SHP77 (cell line): ENCODE results near the gene ZBTB42.

Source experiments
- DNase-seq, 2 experiments: peaks; one replicate each; lab custom pipeline; 2025; lab: John Stamatoyannopoulos, UW

ZBTB42 gene

GRCh38 chr14:104843442-104844305 is 42.8 kb downstream of the ZBTB42 start:
- DNase-seq, result no peak

DNA sequence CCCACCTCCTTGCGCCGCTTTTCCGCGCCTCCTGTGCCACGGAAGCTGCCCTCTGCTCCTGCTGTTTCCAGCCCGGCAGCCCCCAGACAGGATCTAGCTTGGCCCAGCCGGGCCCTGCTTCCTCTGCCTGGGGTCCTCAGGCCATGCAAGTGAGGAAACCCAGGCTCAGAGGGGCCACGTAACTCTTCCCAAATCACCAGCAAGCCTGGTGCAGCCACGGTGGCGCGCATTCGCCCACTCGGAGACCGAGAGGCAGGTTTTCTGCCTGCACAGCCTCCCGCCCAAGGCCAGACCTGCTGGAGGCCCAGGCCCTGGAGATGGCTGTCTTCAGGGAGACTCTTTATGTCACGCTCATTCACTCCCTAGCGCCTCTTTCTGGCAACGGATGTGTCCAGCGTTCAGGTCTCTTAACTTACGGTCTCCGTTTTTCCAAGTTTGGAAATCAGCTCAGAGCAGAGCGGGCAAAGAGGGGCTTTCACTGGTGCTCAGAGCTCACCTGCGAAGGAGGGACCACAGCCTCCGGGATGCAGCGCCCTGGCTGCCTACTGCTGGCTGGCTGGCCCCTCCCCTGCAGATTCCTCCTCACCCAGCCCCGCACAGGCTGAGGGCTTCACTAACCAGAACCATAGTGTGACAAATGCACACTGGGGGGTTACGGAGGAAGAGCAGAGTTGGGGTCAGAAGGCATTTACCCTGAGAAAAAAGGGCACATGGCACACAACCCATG is 43.6 kb downstream of the ZBTB42 start:
- no peak for DNase-seq

- DNase-seq, result no peak
Measured at GRCh38 chr14:104845033-104845666, 44.2 kb downstream of the ZBTB42 start.

GRCh38 chr14:104845834-104846441 is 45.0 kb downstream of the ZBTB42 start:
- no peak for DNase-seq

GRCh38 chr14:104852280-104852663 is 51.4 kb downstream of the ZBTB42 start:
- DNase-seq, result no peak
